A673 (cell line): Measurements from ENCODE around the gene ADAMTS5.

Experiments
- CTCF ChIP-seq: fragments of 300-800, 200-600 bp; sonication (generic); conservative IDR thresholded peaks from 2 replicates; pipeline ENCODE4 v1.5.1; 2017; ENCODE audit warnings: low read depth, mild to moderate bottlenecking, antibody characterized with exemption, low read length, moderate library complexity, mixed read lengths
- EZH2 ChIP-seq: fragments of 200-600 bp; sonication (generic); IDR thresholded peaks from 2 replicates; pipeline ENCODE4 v1.6.1; 2017; ENCODE audit warnings: borderline replicate concordance, low read depth, mild to moderate bottlenecking, mixed read lengths, antibody characterized with exemption, low read length; ENCODE audit not compliant: poor library complexity, severe bottlenecking

- TF ChIP-seq CTCF (no peak), EZH2 (no peak)
Observed at GRCh38 chr21:26936641-26937040, 30.2 kb downstream of the ADAMTS5 start.
